ENCODE results near the gene DUSP14. TPM values are rescaled to one million over a fixed set of nuclear protein-coding genes. Genes with fewer than 3 reads are reported as not detected.

The DUSP14 gene
- total RNA-seq, 4 donors from 2014 or later = 2.2 to 2.7 (median 2.6) TPM

DNA sequence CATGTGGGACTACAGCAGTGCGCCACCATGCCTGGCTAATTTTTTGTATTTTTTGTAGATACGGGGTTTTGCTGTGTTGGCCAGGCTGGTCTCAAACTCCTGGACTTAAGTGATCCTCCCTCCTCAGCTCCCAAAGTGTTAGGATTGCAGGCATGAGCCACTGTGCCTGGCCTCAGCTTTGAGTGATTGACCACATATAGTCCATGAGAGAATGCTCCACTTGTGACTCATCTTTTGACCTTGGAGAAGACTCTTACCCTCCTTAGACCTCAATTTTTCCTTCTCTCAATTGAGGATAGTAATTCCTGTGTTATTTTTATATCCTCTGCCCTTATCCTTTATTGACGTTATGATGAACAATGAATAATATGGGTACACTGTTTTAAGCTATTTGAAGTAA, 30.9 kb upstream of the DUSP14 start:
- Histone ChIP-seq H3K4me1 (no peaks in the 10 kb centered on the region), H3K36me3 (peaks cover 0 to 32% (median 0%) of the 10 kb centered on the region in 3 donors), H3K9me3 (no peaks in the 10 kb centered on the region), H3K27ac (no peak overlapping the region), H3K4me3 (no peak overlapping the region), H3K27me3 (no peaks in the 10 kb centered on the region)
- DNase-seq = no peak
- TF ChIP-seq, protein P1, sequence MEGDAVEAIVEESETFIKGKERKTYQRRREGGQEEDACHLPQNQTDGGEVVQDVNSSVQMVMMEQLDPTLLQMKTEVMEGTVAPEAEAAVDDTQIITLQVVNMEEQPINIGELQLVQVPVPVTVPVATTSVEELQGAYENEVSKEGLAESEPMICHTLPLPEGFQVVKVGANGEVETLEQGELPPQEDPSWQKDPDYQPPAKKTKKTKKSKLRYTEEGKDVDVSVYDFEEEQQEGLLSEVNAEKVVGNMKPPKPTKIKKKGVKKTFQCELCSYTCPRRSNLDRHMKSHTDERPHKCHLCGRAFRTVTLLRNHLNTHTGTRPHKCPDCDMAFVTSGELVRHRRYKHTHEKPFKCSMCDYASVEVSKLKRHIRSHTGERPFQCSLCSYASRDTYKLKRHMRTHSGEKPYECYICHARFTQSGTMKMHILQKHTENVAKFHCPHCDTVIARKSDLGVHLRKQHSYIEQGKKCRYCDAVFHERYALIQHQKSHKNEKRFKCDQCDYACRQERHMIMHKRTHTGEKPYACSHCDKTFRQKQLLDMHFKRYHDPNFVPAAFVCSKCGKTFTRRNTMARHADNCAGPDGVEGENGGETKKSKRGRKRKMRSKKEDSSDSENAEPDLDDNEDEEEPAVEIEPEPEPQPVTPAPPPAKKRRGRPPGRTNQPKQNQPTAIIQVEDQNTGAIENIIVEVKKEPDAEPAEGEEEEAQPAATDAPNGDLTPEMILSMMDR (IDR thresholded peaks at IDR 0.05) = no peak
- TF ChIP-seq POLR2A (IDR thresholded peaks at IDR 0.05) = no peak

DNA sequence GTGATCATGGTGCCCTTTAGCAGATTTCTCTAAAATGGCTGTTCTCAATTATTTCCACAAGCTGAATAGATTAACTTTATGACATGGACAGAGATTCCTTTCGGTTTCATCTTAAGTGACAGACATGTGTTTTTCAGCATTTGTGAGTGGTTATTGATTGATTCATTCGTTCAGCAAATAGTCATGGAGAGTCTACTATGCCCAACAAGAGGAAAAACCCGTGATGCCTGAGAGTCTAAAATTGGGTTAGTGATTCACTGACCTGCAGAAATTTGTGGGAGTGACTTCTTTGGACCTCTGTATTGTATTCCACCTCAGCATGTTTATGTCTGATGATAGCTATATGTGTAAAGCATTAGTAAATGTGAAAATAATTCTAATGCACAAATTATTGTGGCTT, 28.0 kb upstream of the DUSP14 start:
- no peaks in the 10 kb centered on the region for H3K27me3 ChIP-seq
- H3K27ac ChIP-seq = no peak overlapping the region
- no peaks in the 10 kb centered on the region for H3K4me1 ChIP-seq
- H3K4me3 ChIP-seq = no peak overlapping the region
- H3K36me3 ChIP-seq = peaks cover 0 to 43% (median 0%) of the 10 kb centered on the region in 3 donors
- H3K9me3 ChIP-seq = no peaks in the 10 kb centered on the region
- no peak for DNase-seq
- TF ChIP-seq, protein P1 (IDR thresholded peaks at IDR 0.05) = no peak
- no peak for TF ChIP-seq POLR2A (IDR thresholded peaks at IDR 0.05)

DNA sequence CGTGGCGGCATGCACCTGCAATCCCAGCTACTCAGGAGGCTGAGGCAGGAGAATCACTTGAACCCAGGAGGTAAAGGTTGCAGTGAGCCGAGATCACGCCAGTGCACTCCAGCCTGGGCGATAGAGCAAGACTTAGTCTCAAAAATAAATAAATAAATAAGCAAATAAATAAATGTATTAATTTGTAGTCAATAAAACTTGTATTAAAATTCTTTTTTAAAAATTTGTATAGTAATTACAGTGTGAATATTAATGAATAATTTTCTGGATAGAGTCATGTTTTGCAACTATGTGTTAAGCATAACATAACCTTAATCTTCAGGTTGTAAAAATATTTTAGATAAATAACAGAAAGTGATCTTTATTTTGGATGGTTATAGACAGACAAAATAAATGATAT, 27.2 kb upstream of the DUSP14 start:
- Histone ChIP-seq H3K9me3 (no peaks in the 10 kb centered on the region), H3K4me3 (no peak overlapping the region), H3K36me3 (peaks cover 0 to 52% (median 0%) of the 10 kb centered on the region in 3 donors), H3K27me3 (no peaks in the 10 kb centered on the region), H3K4me1 (no peaks in the 10 kb centered on the region), H3K27ac (no peak overlapping the region)
- DNase-seq = no peak
- TF ChIP-seq POLR2A (IDR thresholded peaks at IDR 0.05) = no peak
- TF ChIP-seq, protein P1 (IDR thresholded peaks at IDR 0.05) = no peak

DNA sequence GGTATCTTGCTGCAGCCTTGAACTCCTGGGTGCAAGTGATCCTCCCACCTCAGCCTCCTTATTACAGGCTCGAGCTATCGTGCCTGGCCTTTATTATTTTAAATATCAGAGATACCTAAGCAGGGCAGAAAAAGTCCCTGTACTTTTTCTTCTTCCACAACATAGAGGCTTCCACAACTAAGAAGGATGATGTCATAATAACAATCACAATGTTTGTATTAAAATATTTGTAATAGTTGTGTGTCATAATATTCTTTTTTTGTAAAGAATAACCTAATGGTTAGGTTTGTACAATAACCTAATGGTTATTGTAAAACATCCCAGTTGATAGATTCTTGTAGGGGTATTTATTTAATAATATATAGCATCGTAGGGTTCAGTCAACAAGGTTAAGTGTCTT, 26.7 kb upstream of the DUSP14 start:
- TF ChIP-seq, protein P1 (IDR thresholded peaks at IDR 0.05) = no peak
- TF ChIP-seq POLR2A (IDR thresholded peaks at IDR 0.05) = no peak
- no peaks in the 10 kb centered on the region for H3K27me3 ChIP-seq
- H3K4me3 ChIP-seq = no peak overlapping the region
- no peak overlapping the region for H3K27ac ChIP-seq
- no peaks in the 10 kb centered on the region for H3K9me3 ChIP-seq
- peaks cover 0 to 57% (median 0%) of the 10 kb centered on the region in 3 donors for H3K36me3 ChIP-seq
- no peaks in the 10 kb centered on the region for H3K4me1 ChIP-seq
- no peak for DNase-seq

DNA sequence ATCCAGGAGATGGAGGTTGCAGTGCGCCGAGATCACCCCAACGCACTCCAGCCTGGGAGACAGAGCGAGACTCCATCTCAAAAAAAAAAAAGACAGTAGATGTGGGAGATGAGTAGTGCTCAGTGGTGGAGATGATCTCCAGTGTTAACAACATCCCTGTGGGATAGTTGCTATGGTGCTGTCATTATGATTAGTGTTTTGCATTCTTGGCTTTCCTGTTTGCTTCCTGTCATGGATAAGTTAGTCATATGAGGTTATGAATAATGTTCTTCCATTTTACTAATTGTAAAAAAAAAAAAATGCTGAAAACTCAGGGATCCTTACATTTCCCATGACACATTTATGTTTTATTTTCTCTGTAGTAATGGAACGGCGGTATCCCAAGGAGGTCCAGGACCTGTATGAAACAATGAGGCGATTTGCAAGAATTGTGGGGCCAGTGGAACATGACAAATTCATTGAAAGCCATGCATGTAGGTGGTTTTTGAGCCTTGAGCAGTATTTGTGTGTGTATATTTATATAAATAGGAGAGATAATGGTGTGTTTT, 24.5 kb upstream of the DUSP14 start:
- H3K27me3 ChIP-seq = no peaks in the 10 kb centered on the region
- no peak overlapping the region for H3K27ac ChIP-seq
- TF ChIP-seq, protein P1 (IDR thresholded peaks at IDR 0.05) = no peak
- TF ChIP-seq POLR2A (IDR thresholded peaks at IDR 0.05) = no peak
- no peaks in the 10 kb centered on the region for H3K9me3 ChIP-seq
- H3K4me1 ChIP-seq = no peaks in the 10 kb centered on the region
- no peak overlapping the region for H3K4me3 ChIP-seq
- no peak for DNase-seq
- peaks cover 0 to 74% (median 0%) of the 10 kb centered on the region in 3 donors for H3K36me3 ChIP-seq

DNA sequence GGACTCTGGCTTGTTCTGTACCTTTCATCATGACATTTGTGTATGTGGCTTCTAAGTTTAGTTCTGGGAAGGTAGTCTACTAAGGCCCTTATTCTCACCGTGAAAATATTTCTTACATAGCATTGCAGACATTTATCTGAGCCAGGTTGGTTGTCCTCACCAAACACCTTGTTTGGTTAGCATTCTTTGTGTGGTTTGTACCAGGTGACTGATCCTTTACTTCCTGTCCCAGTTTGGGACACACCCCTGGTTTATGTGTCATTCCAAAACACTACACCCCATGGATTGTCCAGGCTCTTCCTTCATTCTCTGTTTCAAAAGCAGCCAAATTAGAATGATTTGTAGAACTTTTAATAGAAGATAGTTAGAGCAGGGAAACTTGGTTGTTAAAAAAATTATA, 23.2 kb upstream of the DUSP14 start:
- Histone ChIP-seq H3K4me3 (no peak overlapping the region), H3K27me3 (no peaks in the 10 kb centered on the region), H3K4me1 (no peaks in the 10 kb centered on the region), H3K27ac (no peak overlapping the region), H3K36me3 (peaks cover 0 to 76% (median 0%) of the 10 kb centered on the region in 3 donors), H3K9me3 (no peaks in the 10 kb centered on the region)
- TF ChIP-seq, protein P1 (IDR thresholded peaks at IDR 0.05) = no peak
- TF ChIP-seq POLR2A (IDR thresholded peaks at IDR 0.05) = no peak
- DNase-seq = no peak
